CD4-positive, alpha-beta T cell treated with Interleukin-4 for 1 hour (primary cell): ENCODE results near the gene DNAI2.

Experiments
- DNase-seq, 2 donors: peaks; one replicate each; pipeline ENCODE4 v3.0.0-alpha.2; 2020 to 2022

Gene DNAI2, protein sequence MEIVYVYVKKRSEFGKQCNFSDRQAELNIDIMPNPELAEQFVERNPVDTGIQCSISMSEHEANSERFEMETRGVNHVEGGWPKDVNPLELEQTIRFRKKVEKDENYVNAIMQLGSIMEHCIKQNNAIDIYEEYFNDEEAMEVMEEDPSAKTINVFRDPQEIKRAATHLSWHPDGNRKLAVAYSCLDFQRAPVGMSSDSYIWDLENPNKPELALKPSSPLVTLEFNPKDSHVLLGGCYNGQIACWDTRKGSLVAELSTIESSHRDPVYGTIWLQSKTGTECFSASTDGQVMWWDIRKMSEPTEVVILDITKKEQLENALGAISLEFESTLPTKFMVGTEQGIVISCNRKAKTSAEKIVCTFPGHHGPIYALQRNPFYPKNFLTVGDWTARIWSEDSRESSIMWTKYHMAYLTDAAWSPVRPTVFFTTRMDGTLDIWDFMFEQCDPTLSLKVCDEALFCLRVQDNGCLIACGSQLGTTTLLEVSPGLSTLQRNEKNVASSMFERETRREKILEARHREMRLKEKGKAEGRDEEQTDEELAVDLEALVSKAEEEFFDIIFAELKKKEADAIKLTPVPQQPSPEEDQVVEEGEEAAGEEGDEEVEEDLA

DNA sequence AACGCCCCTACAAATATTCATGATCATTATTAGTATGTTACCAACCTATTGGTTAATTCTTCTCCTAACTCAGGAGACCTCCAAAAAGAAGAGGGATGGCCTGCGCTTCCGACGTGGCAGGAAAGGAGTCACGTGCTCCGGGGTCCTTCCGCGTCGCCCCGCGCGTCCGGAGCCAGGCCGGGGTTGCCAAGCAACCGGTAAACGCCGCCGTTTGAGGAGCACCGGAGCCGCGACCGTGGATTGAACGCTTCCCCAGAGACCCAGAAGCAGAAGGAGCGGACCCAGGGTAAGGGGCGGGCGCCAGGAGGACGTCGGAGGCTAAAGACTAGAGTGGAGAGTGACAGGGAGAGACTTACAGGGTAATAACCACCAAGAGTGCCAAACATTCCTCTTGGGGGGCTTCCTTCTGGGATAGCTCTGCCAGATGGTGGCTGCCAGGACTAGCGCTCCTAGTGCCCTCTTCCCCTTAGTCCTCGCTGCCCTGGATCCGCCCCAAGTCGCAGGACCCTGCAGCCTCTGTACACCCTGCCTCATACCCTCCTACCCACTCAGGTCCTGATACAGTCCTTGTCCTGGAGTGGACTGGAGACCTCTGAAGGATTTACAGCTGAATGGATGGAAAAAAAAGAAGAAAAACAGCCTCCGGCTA is at the start of gene DNAI2:
Gene DNAI2 (plus strand): TSS at position 175 of the 649 bp plus-strand sequence. CDS start 7,584 bp downstream, outside the sequence.
- peak; percentile 65 for DNase-seq

- DNase-seq, result no peak
Observed at GRCh38 chr17:74224959-74225725, 48.9 kb upstream of the DNAI2 start.

GRCh38 chr17:74226252-74226651 is 47.8 kb upstream of the DNAI2 start:
- DNase-seq, result no peak

GRCh38 chr17:74227271-74228080 is 46.6 kb upstream of the DNAI2 start:
- DNase-seq, result no peak

- no peak for DNase-seq
Observed at GRCh38 chr17:74228306-74228978, 45.6 kb upstream of the DNAI2 start.

GRCh38 chr17:74230896-74231295 is 43.1 kb upstream of the DNAI2 start:
- no peak for DNase-seq

GRCh38 chr17:74231928-74232907 is 41.8 kb upstream of the DNAI2 start:
- DNase-seq, result no peak

DNA sequence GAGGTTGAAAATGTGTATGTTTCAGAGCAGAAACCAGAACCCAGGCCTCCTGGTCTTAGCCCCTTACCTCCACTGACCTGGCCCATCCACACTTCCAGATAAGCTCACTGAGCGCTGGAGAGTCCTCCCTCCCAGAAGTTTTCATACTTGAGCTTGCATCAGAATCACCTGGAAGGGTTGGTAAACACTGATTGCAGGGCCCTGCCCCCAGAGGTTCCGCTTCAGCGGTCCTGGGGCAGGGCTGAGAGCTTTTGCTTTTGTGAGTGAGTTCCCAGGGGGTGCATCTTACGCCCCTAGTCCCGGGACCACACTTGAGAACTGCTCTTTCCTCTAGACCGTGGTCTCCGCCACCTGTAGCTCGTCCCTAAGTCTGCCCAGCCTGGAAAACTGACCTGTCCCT is 40.1 kb upstream of the DNAI2 start:
- no peak for DNase-seq

GRCh38 chr17:74234486-74234885 is 39.5 kb upstream of the DNAI2 start:
- DNase-seq, result no peak

- no peak for DNase-seq
Observed at GRCh38 chr17:74235040-74235581, 38.9 kb upstream of the DNAI2 start.

DNA sequence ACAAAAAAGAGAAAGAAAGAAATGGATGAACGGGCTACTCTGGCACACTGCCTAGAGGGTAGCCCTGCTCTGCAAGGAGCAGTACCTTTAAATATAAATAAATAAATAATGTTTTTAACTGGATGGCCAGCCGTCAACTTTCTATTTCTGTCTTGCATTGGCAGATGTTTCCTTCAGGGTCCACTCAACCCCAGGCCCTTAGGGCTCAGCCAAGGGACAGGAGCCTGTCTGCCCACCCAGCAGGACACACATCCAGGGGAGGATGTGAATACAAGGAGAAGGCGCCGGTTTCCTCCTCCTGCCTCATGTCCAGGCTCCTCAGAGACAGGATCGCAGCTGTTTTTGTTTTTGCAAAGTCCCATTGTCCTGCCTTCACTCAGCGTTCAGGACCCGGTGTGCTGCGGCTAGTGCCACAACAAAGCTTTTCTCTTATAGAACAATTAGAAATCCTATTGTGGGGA is 38.1 kb upstream of the DNAI2 start:
- no peak for DNase-seq

GRCh38 chr17:74237321-74237720 is 36.7 kb upstream of the DNAI2 start:
- no peak for DNase-seq

DNA sequence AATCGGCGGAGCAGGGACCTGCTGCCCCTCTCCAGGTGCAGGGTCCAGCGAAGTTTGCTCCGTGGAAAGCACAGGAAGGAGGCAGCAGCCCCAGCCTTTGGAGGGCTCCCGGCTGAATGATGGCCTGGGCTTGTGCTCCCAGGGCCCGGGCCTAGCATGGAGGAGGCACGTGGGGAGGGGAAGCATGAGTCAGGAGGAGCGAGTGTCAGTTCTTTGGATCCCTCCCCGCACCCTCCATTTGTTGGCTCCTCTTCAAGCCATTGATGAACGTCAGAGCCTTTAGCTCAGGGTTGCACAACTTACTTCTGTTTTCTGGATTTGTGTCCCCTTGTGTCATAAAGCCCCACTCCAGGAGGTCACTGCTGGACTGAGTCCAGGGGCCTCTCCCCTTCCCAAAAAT is 34.9 kb upstream of the DNAI2 start:
- DNase-seq, result peak in 1 of 2 donors; percentile 68

DNA sequence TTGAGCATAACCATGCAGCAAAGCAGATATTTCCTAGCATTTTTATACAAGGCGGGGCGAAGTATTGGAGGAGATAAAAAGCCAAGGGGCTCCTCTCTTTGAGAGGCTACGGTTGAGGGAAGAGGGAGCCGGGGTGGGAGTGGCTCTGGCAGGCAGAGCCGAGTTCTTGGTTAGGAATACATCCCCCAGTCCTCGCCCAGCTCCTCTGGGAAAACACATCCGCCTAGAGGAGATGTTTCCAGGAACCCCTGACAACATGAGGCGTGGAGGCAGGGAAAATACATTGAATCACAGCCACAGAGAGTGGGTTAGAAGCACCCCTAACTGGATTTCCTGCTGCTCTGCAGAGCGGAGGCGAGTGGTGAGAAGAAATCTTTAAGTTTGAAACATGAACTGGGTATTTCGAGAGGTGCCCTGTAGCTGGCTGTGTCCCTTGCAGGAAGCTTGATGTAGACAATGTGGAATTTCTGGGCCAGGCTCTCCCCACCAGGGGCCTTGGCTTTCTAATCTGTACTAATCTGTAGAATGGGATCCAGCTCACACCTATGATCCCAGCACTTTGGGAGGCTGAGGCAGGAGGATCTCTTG is 33.3 kb upstream of the DNAI2 start:
- DNase-seq, result no peak

GRCh38 chr17:74241431-74241830 is 32.6 kb upstream of the DNAI2 start:
- DNase-seq, result no peak

- DNase-seq, result no peak
Observed at GRCh38 chr17:74241847-74242246, 32.2 kb upstream of the DNAI2 start.

- no peak for DNase-seq
Observed at GRCh38 chr17:74243013-74243755, 30.9 kb upstream of the DNAI2 start.

DNA sequence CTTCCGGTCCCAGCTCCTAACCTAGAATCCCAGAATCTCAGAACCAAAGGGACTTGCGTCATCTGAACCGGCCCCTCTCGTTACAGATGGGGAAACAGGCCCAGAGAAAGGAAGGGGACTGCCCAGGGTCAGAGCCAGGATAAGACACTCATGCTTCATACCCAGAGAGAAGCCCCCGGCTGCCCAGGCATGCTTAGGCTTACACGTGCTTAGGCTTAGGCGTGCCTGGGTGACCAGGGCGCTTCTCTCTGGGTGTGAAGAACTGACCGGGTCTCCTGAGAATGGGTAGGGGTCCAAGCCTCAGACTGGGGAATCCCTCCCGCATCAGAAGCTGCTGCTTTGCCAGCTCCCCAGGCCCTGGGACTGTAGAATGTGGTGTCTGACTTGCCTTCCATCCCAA is 29.9 kb upstream of the DNAI2 start:
- DNase-seq, result no peak

DNA sequence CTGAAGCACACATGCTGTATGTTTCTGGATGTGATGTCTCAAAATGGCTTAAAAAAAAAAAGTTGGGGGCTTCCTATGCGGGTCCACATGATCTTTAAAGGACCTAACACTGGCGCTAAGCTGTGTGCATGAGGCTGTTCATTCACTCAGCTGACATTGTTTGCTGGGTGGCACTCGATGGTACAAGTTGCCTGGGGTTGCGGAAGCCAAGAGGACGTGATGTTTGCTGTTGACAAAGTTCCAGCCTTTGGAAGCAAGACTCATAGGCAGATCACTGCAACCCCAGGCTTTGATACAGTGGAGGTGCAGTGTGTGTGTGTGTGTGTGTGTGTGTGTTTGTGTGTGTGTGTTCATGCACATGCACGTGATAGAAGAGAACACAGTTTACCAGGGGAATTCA is 29.5 kb upstream of the DNAI2 start:
- no peak for DNase-seq
